HG03097 (cell line): ENCODE results near the gene SULF2.

Experiments
- ATAC-seq: cut with Tn5 transposase; IDR thresholded peaks from one replicate; pipeline ENCODE4 v1.9.1; 2021; ENCODE audit not compliant: unreplicated experiment, low FRiP score

SULF2 gene

GRCh38 chr20:47620808-47621805 lies 164.2 kb downstream of the SULF2 start:
- ATAC-seq: no peak

DNA sequence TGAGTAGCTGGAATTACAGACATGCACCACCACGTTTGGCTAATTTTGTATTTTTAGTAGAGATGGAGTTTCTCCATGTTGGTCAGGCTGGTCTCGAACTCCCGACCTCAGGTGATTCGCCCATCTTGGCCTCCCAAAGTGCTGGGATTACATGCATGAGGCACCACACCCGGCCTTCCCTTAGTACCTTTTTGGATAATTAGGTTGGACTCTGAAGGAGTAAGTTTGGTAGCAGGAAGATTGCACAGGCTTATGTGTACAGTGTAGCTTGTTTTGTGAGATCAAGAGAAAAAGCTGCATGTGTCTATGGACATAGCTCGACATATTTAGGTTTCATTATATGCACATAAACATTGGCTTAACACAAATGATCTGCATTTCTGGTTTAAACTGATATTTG lies 166.8 kb downstream of the SULF2 start:
- no peak for ATAC-seq

DNA sequence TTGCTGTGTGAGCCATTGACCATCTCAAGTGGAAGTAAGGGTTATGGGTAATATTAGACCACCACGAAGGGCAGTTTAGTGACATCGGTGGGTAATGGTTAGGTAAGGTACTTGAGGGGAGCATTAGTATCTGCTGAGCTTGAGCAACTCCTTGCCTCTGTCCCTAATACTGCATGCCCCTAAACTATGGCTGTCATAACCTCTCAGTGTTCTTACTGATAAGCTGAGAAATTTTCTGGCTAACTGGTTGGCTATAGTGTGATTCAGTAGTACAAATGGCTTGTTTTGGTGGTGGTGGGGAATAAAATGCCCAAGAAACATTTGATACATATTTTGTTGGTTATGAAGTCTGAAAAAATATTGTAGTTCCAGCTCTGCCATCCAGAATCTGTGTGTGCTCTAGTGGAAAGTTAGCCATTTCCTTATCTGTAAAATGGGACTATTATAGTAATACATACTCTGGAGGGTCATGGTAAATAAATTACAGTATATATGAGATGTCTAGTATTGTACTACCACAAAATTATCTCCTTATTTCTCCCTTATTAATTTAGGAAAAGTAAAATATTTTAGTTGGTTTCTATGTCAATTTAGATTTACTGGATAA lies 170.5 kb downstream of the SULF2 start:
- no peak for ATAC-seq

GRCh38 chr20:47612670-47613069 lies 172.6 kb downstream of the SULF2 start:
- no peak for ATAC-seq

- ATAC-seq: no peak
Observed at GRCh38 chr20:47611785-47612184, 173.5 kb downstream of the SULF2 start.

DNA sequence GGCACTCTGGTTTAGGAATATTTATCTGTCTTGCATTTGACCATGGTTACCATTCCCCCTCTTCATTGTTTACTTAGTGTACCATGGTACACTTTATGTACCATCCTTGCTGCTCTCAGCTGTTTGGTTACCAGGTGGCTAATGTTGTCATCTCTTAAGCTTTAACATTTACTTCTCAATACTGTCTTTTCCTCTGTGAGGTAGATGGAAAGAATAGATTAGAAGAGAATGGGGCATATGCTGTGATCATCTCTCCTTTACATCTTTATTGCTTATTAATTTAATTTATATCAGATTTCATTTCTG lies 174.4 kb downstream of the SULF2 start:
- ATAC-seq: peak; percentile 5

GRCh38 chr20:47610247-47610944 lies 174.9 kb downstream of the SULF2 start:
- ATAC-seq: peak; percentile 58

DNA sequence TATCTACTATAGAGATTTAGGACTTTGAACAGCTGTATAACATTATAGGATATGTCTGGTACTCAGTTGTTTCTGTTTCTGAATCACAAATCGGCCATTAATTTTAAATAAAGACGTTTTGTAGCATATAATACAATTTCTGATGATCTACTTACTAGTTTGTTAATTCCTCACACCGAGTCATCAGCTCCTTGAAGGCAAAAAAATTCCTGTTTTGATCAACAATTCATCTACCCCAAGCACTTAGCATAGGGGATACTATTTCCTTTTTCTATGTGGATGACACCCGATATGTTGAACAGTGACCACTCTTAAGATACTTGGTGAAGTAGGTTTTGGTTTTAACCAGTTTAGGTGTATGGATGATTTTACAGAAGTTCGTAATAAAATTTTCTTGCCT lies 176.3 kb downstream of the SULF2 start:
- ATAC-seq: no peak
